BLaER1 treated with 17β-estradiol and CSF1 and Interleukin-3, amounts not matched to agents 10 nM and 100 nM (cell line): ENCODE results near the gene P2RX7.
"Not testable (repeated sequence)": the region's sequence is repeated elsewhere in the genome, so short reads cannot be mapped to it uniquely, and the experiment has no call there.

Experiments
- H3K27ac ChIP-seq, 11 experiments: shearing (Covaris generic); formaldehyde crosslinking; 2 replicates each; pipeline ENCODE4 v1.8.1; 2022
- H3K27me3 ChIP-seq, 11 experiments: shearing (Covaris generic); formaldehyde crosslinking; 2 replicates each; pipeline ENCODE4 v1.8.1; 2022
- H3K36me3 ChIP-seq, 11 experiments: shearing (Covaris generic); formaldehyde crosslinking; 2 replicates each; pipeline ENCODE4 v1.8.1; 2022
- H3K4me1 ChIP-seq, 10 experiments: shearing (Covaris generic); formaldehyde crosslinking; 2 replicates each; pipeline ENCODE4 v1.8.1; 2022
- H3K4me2 ChIP-seq, 11 experiments: shearing (Covaris generic); formaldehyde crosslinking; 2 replicates each; pipeline ENCODE4 v1.8.1; 2022
- H3K4me3 ChIP-seq, 10 experiments: shearing (Covaris generic); formaldehyde crosslinking; 2 replicates each; pipeline ENCODE4 v1.8.1; 2022
- H3K9ac ChIP-seq, 11 experiments: shearing (Covaris generic); formaldehyde crosslinking; 2 replicates each; pipeline ENCODE4 v1.8.1; 2022
- H3K9me3 ChIP-seq, 11 experiments: shearing (Covaris generic); formaldehyde crosslinking; replicated peaks in 1 of 11; 2 replicates each; pipeline ENCODE4 v1.8.1; 2022
- H4K20me1 ChIP-seq, 11 experiments: shearing (Covaris generic); formaldehyde crosslinking; 2 replicates each; pipeline ENCODE4 v1.8.1; 2022
- Cebpa-rat ChIP-seq, 11 experiments: shearing (Covaris generic); IDR thresholded peaks; 2 replicates each; pipeline ENCODE4 v1.8.1; 2022

The P2RX7 gene

DNA sequence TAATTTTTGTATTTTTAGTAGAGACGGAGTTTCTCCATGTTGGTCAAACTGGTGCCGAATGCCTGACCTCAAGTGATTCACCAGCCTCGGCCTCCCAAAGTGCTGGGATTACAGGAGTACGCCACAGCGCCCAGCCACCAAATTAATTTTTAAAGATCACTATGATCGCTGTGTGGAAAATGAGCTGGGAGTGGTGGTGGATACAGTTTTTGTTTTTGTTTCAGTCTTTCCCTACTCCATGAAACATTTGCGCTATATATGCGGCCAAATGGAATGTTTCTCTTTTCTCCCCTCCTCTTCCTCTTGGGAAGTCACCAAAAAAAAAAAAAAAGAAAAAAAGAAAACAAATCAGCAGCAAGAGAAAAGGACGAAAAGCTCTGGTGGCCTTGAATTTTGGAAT is 56.5 kb downstream of the P2RX7 start:
- Histone ChIP-seq H3K36me3 (peaks cover 0 to 38% (median 0%) of the 10 kb centered on the region in 11 experiments; a peak in 9 of 22 replicates), H3K27ac (peak overlapping the region in 10 of 11 experiments; percentile 30 to 93 (median 71); a peak in 15 of 22 replicates), H3K4me1 (peaks cover 18 to 99% (median 53%) of the 10 kb centered on the region in 10 experiments), H3K27me3 (no peaks in the 10 kb centered on the region), H3K4me3 (no peak overlapping the region), H4K20me1 (no peaks in the 10 kb centered on the region; a peak in 1 of 22 replicates), H3K9ac (peak overlapping the region in 3 of 11 experiments; percentile 59 to 65 (median 60); a peak in 5 of 22 replicates), H3K4me2 (peak overlapping the region in 4 of 11 experiments; percentile 48 to 83 (median 61); a peak in 8 of 22 replicates), H3K9me3 (no peaks in the 10 kb centered on the region)
- TF ChIP-seq Cebpa-rat (IDR thresholded peaks at IDR 0.05): no peak

DNA sequence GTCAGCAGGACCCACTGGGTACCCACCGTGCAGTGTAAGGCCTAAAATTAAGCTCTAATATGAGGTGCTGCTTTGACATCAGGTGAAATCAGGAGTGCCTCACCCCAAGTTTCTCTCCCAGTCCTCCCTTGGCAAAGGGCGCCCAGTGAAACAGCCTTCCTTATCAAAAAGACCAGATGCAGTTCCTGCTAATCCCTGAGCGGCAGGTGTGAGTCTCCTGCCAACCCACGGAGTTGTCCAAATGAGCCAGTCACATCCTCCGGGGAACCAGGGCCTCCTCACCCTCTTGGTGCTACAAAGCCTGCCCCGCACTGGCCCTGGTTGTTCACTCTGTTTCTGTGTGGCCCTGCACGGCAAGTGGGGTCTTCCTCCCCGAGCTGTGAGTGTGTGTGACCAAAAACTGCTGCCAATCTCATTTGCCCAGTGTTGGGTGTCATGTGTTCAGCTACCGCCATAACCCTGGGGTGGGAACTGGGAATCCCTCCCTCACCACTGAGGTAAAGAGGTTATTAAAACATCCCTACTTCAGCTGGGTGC is 57.0 kb downstream of the P2RX7 start:
- H3K27ac ChIP-seq: peak overlapping the region in 10 of 11 experiments; percentile 30 to 93 (median 71); a peak in 20 of 22 replicates
- H3K36me3 ChIP-seq: peaks cover 0 to 33% (median 0%) of the 10 kb centered on the region in 11 experiments; a peak in 8 of 22 replicates
- H3K9ac ChIP-seq: peak overlapping the region in 4 of 11 experiments; percentile 39 to 65 (median 60); a peak in 8 of 22 replicates
- no peaks in the 10 kb centered on the region; a peak in 1 of 22 replicates for H4K20me1 ChIP-seq
- no peaks in the 10 kb centered on the region for H3K9me3 ChIP-seq
- H3K27me3 ChIP-seq: no peaks in the 10 kb centered on the region
- no peak overlapping the region for H3K4me3 ChIP-seq
- TF ChIP-seq Cebpa-rat (IDR thresholded peaks at IDR 0.05): no peak
- peak overlapping the region in 8 of 11 experiments; percentile 8 to 83 (median 48); a peak in 14 of 22 replicates for H3K4me2 ChIP-seq
- H3K4me1 ChIP-seq: peaks cover 17 to 99% (median 52%) of the 10 kb centered on the region in 10 experiments

DNA sequence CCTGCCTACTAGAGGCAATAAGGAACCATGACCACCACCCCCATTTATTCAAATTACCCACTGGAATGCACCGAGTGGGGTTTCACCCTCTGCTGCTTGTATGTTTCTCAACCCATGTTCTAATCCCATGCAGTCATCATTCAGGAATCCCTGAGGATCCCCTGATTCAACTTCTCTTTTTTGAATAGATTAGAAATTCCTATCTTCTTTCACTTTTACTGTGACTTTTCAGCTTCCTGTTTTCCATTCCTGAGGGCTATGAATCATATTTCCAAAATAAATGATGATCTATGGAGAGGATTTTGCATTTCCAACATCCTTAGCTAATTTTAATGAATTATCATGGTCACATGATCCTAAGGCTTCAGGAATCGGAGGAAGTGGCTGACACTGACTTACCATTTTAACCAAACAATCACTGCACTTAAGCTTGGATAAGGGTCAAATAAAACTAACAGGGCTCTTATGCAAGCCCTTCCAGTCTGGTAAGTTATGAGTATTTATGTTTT is 57.9 kb downstream of the P2RX7 start:
- H3K27ac ChIP-seq: peak overlapping the region in 10 of 11 experiments; percentile 58 to 96 (median 74); a peak in 20 of 22 replicates
- H3K4me2 ChIP-seq: peak overlapping the region in 8 of 11 experiments; percentile 8 to 87 (median 54); a peak in 16 of 22 replicates
- H3K27me3 ChIP-seq: no peaks in the 10 kb centered on the region
- H3K36me3 ChIP-seq: peaks cover 0 to 26% (median 0%) of the 10 kb centered on the region in 11 experiments; a peak in 4 of 22 replicates
- H3K4me1 ChIP-seq: peaks cover 8 to 99% (median 43%) of the 10 kb centered on the region in 10 experiments
- no peak overlapping the region for H3K4me3 ChIP-seq
- no peaks in the 10 kb centered on the region for H3K9me3 ChIP-seq
- no peaks in the 10 kb centered on the region for H4K20me1 ChIP-seq
- peak in 2 of 11 experiments; percentile 12 to 36; a peak in 1 of 22 replicates for TF ChIP-seq Cebpa-rat (IDR thresholded peaks at IDR 0.05)
- peak overlapping the region in 9 of 11 experiments; percentile 12 to 79 (median 24); a peak in 11 of 22 replicates for H3K9ac ChIP-seq

DNA sequence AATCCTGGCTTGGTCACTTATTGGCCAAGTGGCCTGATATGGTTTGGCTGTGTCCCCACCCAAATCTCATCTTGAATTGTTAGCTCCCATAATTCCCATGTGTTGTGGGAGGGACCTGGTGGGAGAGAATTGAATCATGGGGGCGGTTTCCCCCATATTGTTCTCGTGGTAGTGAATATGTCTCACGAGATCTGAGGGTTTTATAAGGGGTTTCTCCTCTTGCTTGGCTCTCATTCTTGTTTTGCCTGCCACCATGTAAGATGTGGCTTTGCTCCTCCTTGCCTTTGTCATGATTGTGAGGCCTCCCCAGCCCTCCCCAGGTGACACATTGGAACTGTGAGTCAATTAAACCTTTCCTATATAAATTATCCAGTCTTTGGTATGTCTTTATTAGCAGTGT is 58.5 kb downstream of the P2RX7 start:
- Histone ChIP-seq H3K4me2 (peak overlapping the region in 8 of 11 experiments; percentile 2 to 87 (median 54); a peak in 13 of 22 replicates), H3K4me3 (no peak overlapping the region), H3K9ac (peak overlapping the region in 9 of 11 experiments; percentile 10 to 79 (median 24); a peak in 10 of 22 replicates), H3K27ac (peak overlapping the region in 10 of 11 experiments; percentile 58 to 96 (median 74); a peak in 20 of 22 replicates), H3K9me3 (no peaks in the 10 kb centered on the region), H3K4me1 (peaks cover 5 to 99% (median 39%) of the 10 kb centered on the region in 10 experiments; a peak in 17 of 20 replicates), H4K20me1 (no peaks in the 10 kb centered on the region), H3K36me3 (peaks cover 0 to 21% (median 0%) of the 10 kb centered on the region in 11 experiments; a peak in 4 of 22 replicates), H3K27me3 (no peaks in the 10 kb centered on the region)
- TF ChIP-seq Cebpa-rat (IDR thresholded peaks at IDR 0.05): no peak

DNA sequence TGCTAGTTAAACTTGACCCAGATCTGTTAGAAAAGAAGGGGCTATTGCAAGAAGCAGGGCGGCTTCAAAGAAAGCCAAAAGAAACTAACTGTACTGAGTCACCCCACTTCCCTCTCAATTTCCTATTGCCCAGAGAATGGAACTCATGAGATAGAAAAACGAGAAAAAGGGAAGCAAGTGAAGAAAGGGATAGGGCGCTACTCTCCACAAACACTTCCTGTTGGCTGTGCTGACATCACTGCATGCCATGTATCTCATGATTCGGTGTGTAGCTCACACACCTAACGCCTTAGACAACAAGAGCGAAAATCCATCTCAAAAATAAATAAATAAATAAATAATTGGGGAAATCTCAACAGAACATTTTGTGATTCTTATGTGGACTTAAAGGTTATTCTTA is 64.2 kb downstream of the P2RX7 start:
- Histone ChIP-seq H4K20me1 (no peaks in the 10 kb centered on the region), H3K4me2 (peak overlapping the region; percentile 27 to 93 (median 78); a peak in 21 of 22 replicates), H3K36me3 (no peaks in the 10 kb centered on the region), H3K4me3 (peak overlapping the region in 2 of 10 experiments; percentile 9 to 31; a peak in 2 of 20 replicates), H3K9ac (peak overlapping the region in 9 of 11 experiments; percentile 6 to 84 (median 62); a peak in 14 of 22 replicates), H3K27ac (peak overlapping the region in 10 of 11 experiments; percentile 39 to 97 (median 80); a peak in 19 of 22 replicates), H3K4me1 (peaks cover 14 to 70% (median 34%) of the 10 kb centered on the region in 10 experiments; a peak in 19 of 20 replicates), H3K27me3 (no peaks in the 10 kb centered on the region), H3K9me3 (no peaks in the 10 kb centered on the region)
- TF ChIP-seq Cebpa-rat (IDR thresholded peaks at IDR 0.05): no peak

DNA sequence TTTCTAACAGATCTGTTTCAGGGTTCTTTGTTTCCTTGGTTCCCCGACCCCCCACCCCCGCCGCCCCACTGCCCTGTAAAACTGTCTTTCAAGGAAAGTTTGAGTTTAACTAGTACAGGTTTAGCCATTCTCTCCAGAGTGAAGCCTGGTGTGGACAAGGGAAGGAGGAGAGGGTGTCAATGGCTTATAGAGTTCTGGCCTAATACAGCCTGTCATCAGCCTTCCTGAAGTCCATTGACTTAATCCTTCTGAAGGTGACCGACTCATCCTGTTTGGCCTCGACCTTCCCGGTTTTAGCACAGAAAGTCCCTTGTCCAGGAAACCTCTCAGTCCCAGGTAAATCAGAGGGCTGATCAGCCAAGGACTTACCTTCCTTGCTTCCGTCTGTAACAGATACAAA is 66.3 kb downstream of the P2RX7 start:
- Histone ChIP-seq H3K4me3 (no peak overlapping the region), H3K9me3 (no peaks in the 10 kb centered on the region), H3K36me3 (no peaks in the 10 kb centered on the region), H3K9ac (no peak overlapping the region), H4K20me1 (no peaks in the 10 kb centered on the region), H3K4me2 (0 out of 22 replicates have a peak overlapping the region, but pooled peaks of 1 of the 11 experiments have one; percentile 93), H3K27ac (no peak overlapping the region), H3K27me3 (no peaks in the 10 kb centered on the region), H3K4me1 (peaks cover 9 to 58% (median 18%) of the 10 kb centered on the region in 10 experiments; a peak in 19 of 20 replicates)
- TF ChIP-seq Cebpa-rat (IDR thresholded peaks at IDR 0.05): no peak

DNA sequence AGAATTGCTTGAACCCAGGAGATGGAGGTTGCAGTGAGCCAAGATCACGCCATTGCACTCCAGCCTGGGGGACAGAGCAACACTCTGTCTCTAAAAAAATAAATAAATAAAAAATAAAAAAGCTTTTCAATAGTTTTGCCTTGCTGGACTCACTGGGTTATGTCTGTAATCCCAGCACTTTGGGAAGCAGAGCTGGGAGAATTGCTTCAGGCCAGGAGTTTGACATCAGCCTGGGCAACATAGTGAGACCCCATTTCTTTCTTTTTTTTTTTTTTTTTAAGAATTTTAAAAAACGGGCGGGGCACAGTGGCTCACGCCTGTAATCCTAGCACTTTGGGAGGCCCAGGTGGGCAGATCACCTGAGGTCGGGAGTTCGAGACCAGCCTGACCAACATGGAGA is 68.5 kb downstream of the P2RX7 start:
- not testable (repeated sequence) for H3K9ac ChIP-seq, H3K9me3 ChIP-seq, H3K4me2 ChIP-seq, H3K4me3 ChIP-seq, H4K20me1 ChIP-seq, H3K36me3 ChIP-seq, H3K27me3 ChIP-seq, H3K27ac ChIP-seq
- H3K4me1 ChIP-seq: peaks cover 10 to 55% (median 22%) of the 10 kb centered on the region in 10 experiments; a peak in 19 of 20 replicates

DNA sequence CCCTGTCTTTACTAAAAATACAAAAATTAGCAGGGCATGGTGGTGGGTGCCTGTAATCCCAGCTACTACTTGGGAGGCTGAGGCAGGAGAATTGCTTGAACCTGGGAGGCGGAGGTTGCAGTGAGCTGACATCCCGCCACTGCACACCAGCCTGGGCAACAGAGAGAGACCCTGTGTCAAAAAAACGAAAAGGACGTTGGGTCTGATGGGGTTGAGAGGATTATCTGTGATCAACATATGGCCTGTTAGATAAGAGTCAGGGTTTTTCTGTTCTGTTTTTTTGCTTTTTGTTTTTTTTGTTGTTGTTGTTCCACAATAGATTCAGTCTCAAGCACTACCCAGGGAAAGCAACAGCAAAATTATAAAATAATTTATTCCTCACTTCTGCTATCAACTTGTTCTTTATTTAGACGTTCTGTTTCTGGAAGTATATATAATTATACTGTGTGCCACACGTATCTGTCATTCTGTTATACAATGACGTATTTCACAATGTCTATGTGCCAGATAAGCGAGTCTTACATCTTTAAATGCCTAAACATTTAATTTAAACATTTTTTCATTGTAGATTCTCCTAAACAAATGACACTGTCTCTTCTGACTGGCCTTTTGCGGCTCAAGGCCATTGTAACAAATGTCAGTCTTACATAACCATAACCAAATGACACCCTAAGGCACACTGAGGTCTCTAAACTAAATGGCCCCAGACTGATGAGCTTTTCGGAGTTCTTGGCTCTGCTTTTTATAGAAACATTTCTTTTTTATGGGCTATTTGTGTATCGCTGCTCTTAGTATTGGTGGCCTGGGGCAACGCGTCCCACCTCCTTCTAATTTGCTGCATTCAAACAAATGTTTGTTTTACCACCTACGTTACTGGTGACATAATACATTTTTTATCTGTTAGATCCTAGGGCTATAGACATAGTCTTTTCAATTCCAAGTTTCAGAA is 70.0 kb downstream of the P2RX7 start:
- H4K20me1 ChIP-seq: no peaks in the 10 kb centered on the region

More for the DNA sequence above, 70.0 kb downstream of the P2RX7 start:
- no peak overlapping the region; a peak in 1 of 22 replicates for H3K27ac ChIP-seq
- H3K9me3 ChIP-seq: no peaks in the 10 kb centered on the region
- no peak for TF ChIP-seq Cebpa-rat (IDR thresholded peaks at IDR 0.05)
- H3K27me3 ChIP-seq: no peaks in the 10 kb centered on the region
- H3K4me1 ChIP-seq: peaks cover 0 to 41% (median 8%) of the 10 kb centered on the region in 10 experiments; a peak in 12 of 20 replicates
- peak overlapping the region in 1 of 11 experiments; percentile 45; a peak in 1 of 22 replicates for H3K9ac ChIP-seq
- peak overlapping the region in 1 of 11 experiments; percentile 39; a peak in 2 of 22 replicates for H3K4me2 ChIP-seq
- H3K4me3 ChIP-seq: no peak overlapping the region
- H3K36me3 ChIP-seq: no peaks in the 10 kb centered on the region
